Measurements from ENCODE around the gene ZP1.

ZP1 gene

GRCh38 chr11:60915248-60915914 is 48.0 kb downstream of the ZP1 start:
- Histone ChIP-seq H3K4me1 (ENCODE audit: control insufficient read depth, insufficient read depth, low read length) (peaks cover 39% of the 10 kb centered on the region), H3K9me3 (ENCODE audit: control insufficient read depth, insufficient read depth, low read depth, low read length) (no peaks in the 10 kb centered on the region; the same call in 1 of the 2 replicates), H3K27me3 (ENCODE audit: control insufficient read depth, insufficient read depth, low read length) (peaks cover 12% of the 10 kb centered on the region; the same call in 1 of the 2 replicates), H3K36me3 (ENCODE audit: control insufficient read depth, insufficient read depth, low read length) (peaks cover 7% of the 10 kb centered on the region), H3K9ac (ENCODE audit: low read length) (peak overlapping the region; percentile 68), H3K27ac (ENCODE audit: low read depth, low read length) (peak overlapping the region; percentile 19; the same call in 1 of the 2 replicates), H3K4me3 (ENCODE audit: low read depth, low read length) (peak overlapping the region; percentile 52)

- peaks cover 39% of the 10 kb centered on the region for H3K4me1 ChIP-seq (ENCODE audit: control insufficient read depth, insufficient read depth, low read length)
Observed at GRCh38 chr11:60916669-60917206, 49.4 kb downstream of the ZP1 start.

GRCh38 chr11:60917267-60917666 is 49.9 kb downstream of the ZP1 start:
- no peak overlapping the region for H3K4me3 ChIP-seq (ENCODE audit: low read depth, low read length)
- H3K4me1 ChIP-seq (ENCODE audit: control insufficient read depth, insufficient read depth, low read length), result peaks cover 39% of the 10 kb centered on the region
- H3K27ac ChIP-seq (ENCODE audit: low read depth, low read length), result no peak overlapping the region
- H3K36me3 ChIP-seq (ENCODE audit: control insufficient read depth, insufficient read depth, low read length), result peaks cover 22% of the 10 kb centered on the region
- H3K27me3 ChIP-seq (ENCODE audit: control insufficient read depth, insufficient read depth, low read length), result 0 out of 2 replicates have a peak, but pooled peaks cover under 1% of the 10 kb centered on the region
- no peak overlapping the region for H3K9ac ChIP-seq (ENCODE audit: low read length)
- H3K9me3 ChIP-seq (ENCODE audit: control insufficient read depth, insufficient read depth, low read depth, low read length), result no peaks in the 10 kb centered on the region; the same call in 1 of the 2 replicates

More at GRCh38 chr11:60916669-60917206, 49.4 kb downstream of the ZP1 start:
- H3K9me3 ChIP-seq (ENCODE audit: control insufficient read depth, insufficient read depth, low read depth, low read length), result no peaks in the 10 kb centered on the region; the same call in 1 of the 2 replicates
- H3K9ac ChIP-seq (ENCODE audit: low read length), result no peak overlapping the region
- no peak overlapping the region for H3K27ac ChIP-seq (ENCODE audit: low read depth, low read length)
- peaks cover 21% of the 10 kb centered on the region for H3K36me3 ChIP-seq (ENCODE audit: control insufficient read depth, insufficient read depth, low read length)
- H3K4me3 ChIP-seq (ENCODE audit: low read depth, low read length), result no peak overlapping the region
- 0 out of 2 replicates have a peak, but pooled peaks cover 3% of the 10 kb centered on the region for H3K27me3 ChIP-seq (ENCODE audit: control insufficient read depth, insufficient read depth, low read length)

GRCh38 chr11:60918251-60918938 is 51.1 kb downstream of the ZP1 start:
- H3K9me3 ChIP-seq (ENCODE audit: control insufficient read depth, insufficient read depth, low read depth, low read length), result no peaks in the 10 kb centered on the region; the same call in 1 of the 2 replicates
- peaks cover 30% of the 10 kb centered on the region for H3K4me1 ChIP-seq (ENCODE audit: control insufficient read depth, insufficient read depth, low read length)
- H3K27ac ChIP-seq (ENCODE audit: low read depth, low read length), result no peak overlapping the region
- no peaks in the 10 kb centered on the region for H3K27me3 ChIP-seq (ENCODE audit: control insufficient read depth, insufficient read depth, low read length)
- H3K9ac ChIP-seq (ENCODE audit: low read length), result no peak overlapping the region
- peaks cover 26% of the 10 kb centered on the region for H3K36me3 ChIP-seq (ENCODE audit: control insufficient read depth, insufficient read depth, low read length)
- no peak overlapping the region for H3K4me3 ChIP-seq (ENCODE audit: low read depth, low read length)

GRCh38 chr11:60918939-60919265 is 51.6 kb downstream of the ZP1 start:
- H3K36me3 ChIP-seq (ENCODE audit: control insufficient read depth, insufficient read depth, low read length), result peaks cover 26% of the 10 kb centered on the region
- no peaks in the 10 kb centered on the region for H3K27me3 ChIP-seq (ENCODE audit: control insufficient read depth, insufficient read depth, low read length)
- H3K9me3 ChIP-seq (ENCODE audit: control insufficient read depth, insufficient read depth, low read depth, low read length), result no peaks in the 10 kb centered on the region; the same call in 1 of the 2 replicates
- peaks cover 32% of the 10 kb centered on the region for H3K4me1 ChIP-seq (ENCODE audit: control insufficient read depth, insufficient read depth, low read length)
- no peak overlapping the region for H3K9ac ChIP-seq (ENCODE audit: low read length)
- no peak overlapping the region for H3K4me3 ChIP-seq (ENCODE audit: low read depth, low read length)
- H3K27ac ChIP-seq (ENCODE audit: low read depth, low read length), result no peak overlapping the region

- Histone ChIP-seq H3K4me3 (ENCODE audit: low read depth, low read length) (no peak overlapping the region), H3K4me1 (ENCODE audit: control insufficient read depth, insufficient read depth, low read length) (peaks cover 35% of the 10 kb centered on the region), H3K36me3 (ENCODE audit: control insufficient read depth, insufficient read depth, low read length) (peaks cover 26% of the 10 kb centered on the region), H3K27ac (ENCODE audit: low read depth, low read length) (no peak overlapping the region), H3K9me3 (ENCODE audit: control insufficient read depth, insufficient read depth, low read depth, low read length) (no peaks in the 10 kb centered on the region; the same call in 1 of the 2 replicates), H3K9ac (ENCODE audit: low read length) (no peak overlapping the region), H3K27me3 (ENCODE audit: control insufficient read depth, insufficient read depth, low read length) (no peaks in the 10 kb centered on the region)
Observed at GRCh38 chr11:60919320-60919719, 52.0 kb downstream of the ZP1 start.

- Histone ChIP-seq H3K27me3 (ENCODE audit: control insufficient read depth, insufficient read depth, low read length) (no peaks in the 10 kb centered on the region), H3K36me3 (ENCODE audit: control insufficient read depth, insufficient read depth, low read length) (peaks cover 26% of the 10 kb centered on the region), H3K27ac (ENCODE audit: low read depth, low read length) (no peak overlapping the region), H3K4me3 (ENCODE audit: low read depth, low read length) (no peak overlapping the region), H3K9me3 (ENCODE audit: control insufficient read depth, insufficient read depth, low read depth, low read length) (no peaks in the 10 kb centered on the region; the same call in 1 of the 2 replicates), H3K4me1 (ENCODE audit: control insufficient read depth, insufficient read depth, low read length) (peaks cover 28% of the 10 kb centered on the region), H3K9ac (ENCODE audit: low read length) (no peak overlapping the region)
Observed at GRCh38 chr11:60919956-60920355, 52.6 kb downstream of the ZP1 start.

GRCh38 chr11:60921259-60921658 is 53.9 kb downstream of the ZP1 start:
- no peaks in the 10 kb centered on the region for H3K27me3 ChIP-seq (ENCODE audit: control insufficient read depth, insufficient read depth, low read length)
- H3K4me1 ChIP-seq (ENCODE audit: control insufficient read depth, insufficient read depth, low read length), result peaks cover 28% of the 10 kb centered on the region
- H3K9me3 ChIP-seq (ENCODE audit: control insufficient read depth, insufficient read depth, low read depth, low read length), result no peaks in the 10 kb centered on the region; the same call in 1 of the 2 replicates
- peaks cover 26% of the 10 kb centered on the region for H3K36me3 ChIP-seq (ENCODE audit: control insufficient read depth, insufficient read depth, low read length)
- no peak overlapping the region for H3K27ac ChIP-seq (ENCODE audit: low read depth, low read length)
- H3K9ac ChIP-seq (ENCODE audit: low read length), result no peak overlapping the region
- H3K4me3 ChIP-seq (ENCODE audit: low read depth, low read length), result no peak overlapping the region

- Histone ChIP-seq H3K9ac (ENCODE audit: low read length) (no peak overlapping the region), H3K36me3 (ENCODE audit: control insufficient read depth, insufficient read depth, low read length) (peaks cover 26% of the 10 kb centered on the region), H3K27ac (ENCODE audit: low read depth, low read length) (no peak overlapping the region), H3K4me1 (ENCODE audit: control insufficient read depth, insufficient read depth, low read length) (peaks cover 22% of the 10 kb centered on the region; the same call in 1 of the 2 replicates), H3K9me3 (ENCODE audit: control insufficient read depth, insufficient read depth, low read depth, low read length) (no peaks in the 10 kb centered on the region; the same call in 1 of the 2 replicates), H3K27me3 (ENCODE audit: control insufficient read depth, insufficient read depth, low read length) (no peaks in the 10 kb centered on the region), H3K4me3 (ENCODE audit: low read depth, low read length) (no peak overlapping the region)
Observed at GRCh38 chr11:60921777-60922335, 54.5 kb downstream of the ZP1 start.

- Histone ChIP-seq H3K36me3 (ENCODE audit: control insufficient read depth, insufficient read depth, low read length) (peaks cover 27% of the 10 kb centered on the region), H3K4me1 (ENCODE audit: control insufficient read depth, insufficient read depth, low read length) (peaks cover 22% of the 10 kb centered on the region; the same call in 1 of the 2 replicates), H3K4me3 (ENCODE audit: low read depth, low read length) (no peak overlapping the region), H3K27ac (ENCODE audit: low read depth, low read length) (no peak overlapping the region), H3K27me3 (ENCODE audit: control insufficient read depth, insufficient read depth, low read length) (no peaks in the 10 kb centered on the region), H3K9ac (ENCODE audit: low read length) (no peak overlapping the region), H3K9me3 (ENCODE audit: control insufficient read depth, insufficient read depth, low read depth, low read length) (no peaks in the 10 kb centered on the region; the same call in 1 of the 2 replicates)
Observed at GRCh38 chr11:60922906-60923305, 55.6 kb downstream of the ZP1 start.

Measured in HUES6 (cell line).